ENCODE data around the gene HTR3E. TPM values are rescaled to one million over a fixed set of nuclear protein-coding genes. Genes with fewer than 3 reads are reported as not detected.

HTR3E gene, protein sequence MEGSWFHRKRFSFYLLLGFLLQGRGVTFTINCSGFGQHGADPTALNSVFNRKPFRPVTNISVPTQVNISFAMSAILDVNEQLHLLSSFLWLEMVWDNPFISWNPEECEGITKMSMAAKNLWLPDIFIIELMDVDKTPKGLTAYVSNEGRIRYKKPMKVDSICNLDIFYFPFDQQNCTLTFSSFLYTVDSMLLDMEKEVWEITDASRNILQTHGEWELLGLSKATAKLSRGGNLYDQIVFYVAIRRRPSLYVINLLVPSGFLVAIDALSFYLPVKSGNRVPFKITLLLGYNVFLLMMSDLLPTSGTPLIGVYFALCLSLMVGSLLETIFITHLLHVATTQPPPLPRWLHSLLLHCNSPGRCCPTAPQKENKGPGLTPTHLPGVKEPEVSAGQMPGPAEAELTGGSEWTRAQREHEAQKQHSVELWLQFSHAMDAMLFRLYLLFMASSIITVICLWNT
- not detected in 2 replicates for total RNA-seq

GRCh38 chr3:184096811-184097383 lies at the start of gene HTR3E:
Gene HTR3E, plus strand, starts transcription at chr3:184097064. Its CDS starts 466 bp downstream, at chr3:184097530.

GRCh38 chr3:184052767-184053166 lies 44.1 kb upstream of the HTR3E start, which contains the start of gene HTR3C:
Gene HTR3C, plus strand, starts transcription at chr3:184053047. Its CDS starts 34 bp downstream, at chr3:184053081.

GRCh38 chr3:184135149-184135910 lies 38.5 kb downstream of the HTR3E start, which contains the start of gene EIF2B5:
Gene EIF2B5, plus strand, starts transcription at chr3:184135358. Its CDS starts 28 bp downstream, at chr3:184135386.

GRCh38 chr3:184154885-184155643 lies 58.2 kb downstream of the HTR3E start, which contains the start of gene DVL3:
Gene DVL3, plus strand, starts transcription at chr3:184155377. Its CDS starts 259 bp downstream, at chr3:184155636.

Other genes with a start within 250 kb of the HTR3E start
- gene PARL, start 212.2 kb upstream of the HTR3E start, total RNA-seq, result 35.4 and 43.9 TPM in 2 replicates
- 7.0 and 16.4 TPM in 2 replicates for gene ABCC5, start 79.2 kb upstream of the HTR3E start, total RNA-seq
- not detected in 2 replicates for gene HTR3D, start 65.3 kb upstream of the HTR3E start, total RNA-seq
- not detected in 2 replicates for gene HTR3C, start 44.0 kb upstream of the HTR3E start, total RNA-seq
- gene EIF2B5, start 38.3 kb downstream of the HTR3E start, total RNA-seq, result 9.3 and 27.5 TPM in 2 replicates
- 51.8 and 57.9 TPM in 2 replicates for gene DVL3, start 58.3 kb downstream of the HTR3E start, total RNA-seq
- gene AP2M1, start 77.8 kb downstream of the HTR3E start, total RNA-seq, result 319 and 405 TPM in 2 replicates
- 50.2 and 73.2 TPM in 2 replicates for gene ABCF3, start 89.1 kb downstream of the HTR3E start, total RNA-seq
- not detected in 2 replicates for gene VWA5B2, start 132.5 kb downstream of the HTR3E start, total RNA-seq
- 65.1 and 65.7 TPM in 2 replicates for gene ALG3, start 151.9 kb downstream of the HTR3E start, total RNA-seq
- 6.1 and 6.5 TPM in 2 replicates for gene EEF1AKMT4, start 152.6 kb downstream of the HTR3E start, total RNA-seq
- gene CAMK2N2, start 164.5 kb downstream of the HTR3E start, total RNA-seq, result 0.12 TPM in 1 of 2 replicates, not detected in the other
- not detected in 2 replicates for gene ECE2, start 179.0 kb downstream of the HTR3E start, total RNA-seq
- 270 and 297 TPM in 2 replicates for gene PSMD2, start 202.2 kb downstream of the HTR3E start, total RNA-seq
- 231 and 272 TPM in 2 replicates for gene EIF4G1, start 217.5 kb downstream of the HTR3E start, total RNA-seq
- 21.1 and 28.6 TPM in 2 replicates for gene FAM131A, start 240.5 kb downstream of the HTR3E start, total RNA-seq

Measured in pericardium fibroblast (primary cell).